ENCODE results near the gene KRT34. TPM values are rescaled to one million over a fixed set of nuclear protein-coding genes. Genes with fewer than 3 reads are reported as not detected.

KRT34 gene
- total RNA-seq, 1 donor from 2014 or later = not detected

GRCh38 chr17:41413353-41413957 is 31.3 kb upstream of the KRT34 start:
- H3K4me3 ChIP-seq (ENCODE audit: insufficient read depth, low read depth, low read length) = no peak overlapping the region
- no peak overlapping the region for H3K4me3 Mint-ChIP-seq (ENCODE audit: unreplicated experiment)
- H3K36me3 ChIP-seq (ENCODE audit: insufficient read depth, low read length) = no peaks in the 10 kb centered on the region
- H3K36me3 Mint-ChIP-seq (ENCODE audit: low read depth, unreplicated experiment) = no peaks in the 10 kb centered on the region
- H4K20me1 ChIP-seq (ENCODE audit: insufficient read depth, low read length) = no peaks in the 10 kb centered on the region
- no peak overlapping the region for H3K27ac ChIP-seq (ENCODE audit: low read depth, low read length)
- no peak overlapping the region for H3K9ac ChIP-seq (ENCODE audit: low read length)
- no peaks in the 10 kb centered on the region for H3K9me3 Mint-ChIP-seq (ENCODE audit: unreplicated experiment)
- no peaks in the 10 kb centered on the region for H3K27me3 ChIP-seq (ENCODE audit: insufficient read depth, low read length)
- no peak overlapping the region for H3K4me2 ChIP-seq (ENCODE audit: low read length)
- H3K27me3 Mint-ChIP-seq (ENCODE audit: low read depth, unreplicated experiment) = peaks cover 13% of the 10 kb centered on the region
- H3K27ac Mint-ChIP-seq (ENCODE audit: unreplicated experiment) = no peak overlapping the region
- H3K9me3 ChIP-seq (ENCODE audit: insufficient read depth, low read depth, low read length) = no peaks in the 10 kb centered on the region
- peaks cover 24% of the 10 kb centered on the region for H3K4me1 ChIP-seq (ENCODE audit: insufficient read depth, low read length)
- H3K79me2 ChIP-seq (ENCODE audit: insufficient read depth, low read length) = no peaks in the 10 kb centered on the region
- TF ChIP-seq CTCF (IDR thresholded peaks at IDR 0.05; ENCODE audit: insufficient read depth, low read depth, low read length) (no peak), EZH2 (IDR thresholded peaks at IDR 0.05; ENCODE audit: insufficient read depth, low read length) (no peak)
- DNase-seq (ENCODE audit: low read depth) (peak; percentile 56), FAIRE-seq (peak; percentile 60)
- H3K4me1 Mint-ChIP-seq (ENCODE audit: low read depth, unreplicated experiment) = peaks cover 29% of the 10 kb centered on the region
- no peak overlapping the region for H2AFZ ChIP-seq (ENCODE audit: low read depth, low read length)

GRCh38 chr17:41411072-41411840 is 29.1 kb upstream of the KRT34 start:
- Mint-ChIP-seq H3K27ac (ENCODE audit: unreplicated experiment) (peak overlapping the region; percentile 15), H3K9me3 (ENCODE audit: unreplicated experiment) (no peaks in the 10 kb centered on the region), H3K36me3 (ENCODE audit: low read depth, unreplicated experiment) (no peaks in the 10 kb centered on the region), H3K27me3 (ENCODE audit: low read depth, unreplicated experiment) (peaks cover 17% of the 10 kb centered on the region), H3K4me1 (ENCODE audit: low read depth, unreplicated experiment) (peaks cover 21% of the 10 kb centered on the region), H3K4me3 (ENCODE audit: unreplicated experiment) (no peak overlapping the region)
- no peak for TF ChIP-seq EZH2 (IDR thresholded peaks at IDR 0.05; ENCODE audit: insufficient read depth, low read length)
- no peak for TF ChIP-seq CTCF (IDR thresholded peaks at IDR 0.05; ENCODE audit: insufficient read depth, low read depth, low read length)
- no peak for FAIRE-seq
- H3K9me3 ChIP-seq (ENCODE audit: insufficient read depth, low read depth, low read length) = no peaks in the 10 kb centered on the region
- H3K36me3 ChIP-seq (ENCODE audit: insufficient read depth, low read length) = no peaks in the 10 kb centered on the region
- H3K9ac ChIP-seq (ENCODE audit: low read length) = no peak overlapping the region
- no peak overlapping the region for H2AFZ ChIP-seq (ENCODE audit: low read depth, low read length)
- no peak for DNase-seq (ENCODE audit: low read depth)
- H4K20me1 ChIP-seq (ENCODE audit: insufficient read depth, low read length) = no peaks in the 10 kb centered on the region
- H3K4me3 ChIP-seq (ENCODE audit: insufficient read depth, low read depth, low read length) = no peak overlapping the region
- H3K4me1 ChIP-seq (ENCODE audit: insufficient read depth, low read length) = peaks cover 11% of the 10 kb centered on the region
- no peak overlapping the region for H3K27ac ChIP-seq (ENCODE audit: low read depth, low read length)
- H3K27me3 ChIP-seq (ENCODE audit: insufficient read depth, low read length) = no peaks in the 10 kb centered on the region
- no peaks in the 10 kb centered on the region for H3K79me2 ChIP-seq (ENCODE audit: insufficient read depth, low read length)
- no peak overlapping the region for H3K4me2 ChIP-seq (ENCODE audit: low read length)

DNA sequence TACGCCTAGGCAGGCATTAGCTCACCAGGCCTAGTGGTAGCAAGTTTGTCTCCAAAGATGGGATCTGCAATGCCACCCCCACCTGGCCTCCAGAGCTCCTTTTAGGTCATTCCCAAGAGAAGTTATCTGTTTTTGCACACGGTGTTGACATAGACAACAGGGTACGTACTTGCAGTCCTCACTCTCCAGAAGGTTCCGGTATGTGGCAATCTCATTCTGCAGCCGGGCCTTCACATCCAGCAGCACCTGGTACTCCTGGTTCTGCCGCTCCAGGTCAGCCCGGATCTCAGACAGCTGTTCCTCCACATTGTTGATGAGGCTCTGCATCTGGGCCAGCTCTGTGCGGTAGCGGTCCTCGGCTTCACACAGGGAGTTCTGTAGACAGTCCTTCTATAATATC is 25.1 kb upstream of the KRT34 start:
- H3K9me3 Mint-ChIP-seq (ENCODE audit: unreplicated experiment) = no peaks in the 10 kb centered on the region
- Histone ChIP-seq H2AFZ (ENCODE audit: low read depth, low read length) (no peak overlapping the region), H3K9me3 (ENCODE audit: insufficient read depth, low read depth, low read length) (no peaks in the 10 kb centered on the region), H3K79me2 (ENCODE audit: insufficient read depth, low read length) (no peaks in the 10 kb centered on the region), H3K4me3 (ENCODE audit: insufficient read depth, low read depth, low read length) (no peak overlapping the region), H4K20me1 (ENCODE audit: insufficient read depth, low read length) (no peaks in the 10 kb centered on the region), H3K36me3 (ENCODE audit: insufficient read depth, low read length) (no peaks in the 10 kb centered on the region), H3K27ac (ENCODE audit: low read depth, low read length) (no peak overlapping the region), H3K9ac (ENCODE audit: low read length) (no peak overlapping the region), H3K4me1 (ENCODE audit: insufficient read depth, low read length) (peaks cover 32% of the 10 kb centered on the region), H3K4me2 (ENCODE audit: low read length) (no peak overlapping the region), H3K27me3 (ENCODE audit: insufficient read depth, low read length) (no peaks in the 10 kb centered on the region)
- no peak for DNase-seq (ENCODE audit: low read depth)
- no peak overlapping the region for H3K4me3 Mint-ChIP-seq (ENCODE audit: unreplicated experiment)
- peaks cover 17% of the 10 kb centered on the region for H3K27me3 Mint-ChIP-seq (ENCODE audit: low read depth, unreplicated experiment)
- FAIRE-seq = no peak
- H3K4me1 Mint-ChIP-seq (ENCODE audit: low read depth, unreplicated experiment) = peaks cover 28% of the 10 kb centered on the region
- no peak for TF ChIP-seq CTCF (IDR thresholded peaks at IDR 0.05; ENCODE audit: insufficient read depth, low read depth, low read length)
- no peak for TF ChIP-seq EZH2 (IDR thresholded peaks at IDR 0.05; ENCODE audit: insufficient read depth, low read length)
- no peaks in the 10 kb centered on the region for H3K36me3 Mint-ChIP-seq (ENCODE audit: low read depth, unreplicated experiment)
- H3K27ac Mint-ChIP-seq (ENCODE audit: unreplicated experiment) = no peak overlapping the region

Measured in astrocyte (in vitro differentiated cells and primary cell).